Panc1 (cell line): ENCODE data around the gene SOX30. TPM values are rescaled to one million over a fixed set of nuclear protein-coding genes. Genes with fewer than 3 reads are reported as not detected.

Experiments used
- ATAC-seq: fragments of 200-7000 bp; cut with Tn5 transposase; 2 replicates; pipeline ENCODE4 v1.9.1; 2020; ENCODE audit warnings: mild to moderate bottlenecking, moderate library complexity
- BruUV-seq: library from RNA; stranded (reverse); fragments of 400-500 nt; replicated peaks from 2 replicates; lab custom pipeline; 2021; lab: Mats Ljungman, UMichigan
- CTCF ChIA-PET: fragments of 300-600 bp; sonication (Branson Sonifier 250); formaldehyde crosslinking; loops from one replicate; lab custom pipeline; 2022; ENCODE audit warnings: antibody characterized with exemption; lab: Charles Lee
- POLR2A ChIA-PET: fragments of 300-600 bp; sonication (Branson Sonifier 250); formaldehyde crosslinking; loops from one replicate; lab custom pipeline; 2022; ENCODE audit warnings: antibody characterized with exemption; lab: Charles Lee
- DNase-seq: peaks from one replicate; pipeline ENCODE4 v3.0.0-alpha.2; 2010; ENCODE audit warnings: low read depth, low spot score
- H3K27ac ChIP-seq: 2 replicates; pipeline ENCODE4 v1.5.1; 2011; ENCODE audit warnings: mild to moderate bottlenecking, low read length, inconsistent platforms
- H3K27me3 ChIP-seq: fragments of 200-500 bp; sonication (Bioruptor generic); 2 replicates; pipeline ENCODE4 v1.6.0; 2014; ENCODE audit warnings: low read length, inconsistent platforms; ENCODE audit not compliant: control insufficient read depth, insufficient read depth
- H3K36me3 ChIP-seq: fragments of 200-500 bp; sonication (Bioruptor generic); 2 replicates; pipeline ENCODE4 v1.5.1; 2014; ENCODE audit warnings: inconsistent platforms, mild to moderate bottlenecking, low read length, moderate library complexity; ENCODE audit not compliant: control insufficient read depth, insufficient read depth
- H3K4me1 ChIP-seq: 2 replicates; pipeline ENCODE4 v1.5.1; 2011; ENCODE audit warnings: inconsistent platforms, mild to moderate bottlenecking, low read length, moderate library complexity; ENCODE audit not compliant: control insufficient read depth, insufficient read depth
- H3K4me3 ChIP-seq, 2 experiments: 2 replicates each; pipeline ENCODE4 v1.5.1; 2011 to 2012; ENCODE audit warnings: low read depth in 2 of 2, low read length in 2 of 2, mild to moderate bottlenecking in 2 of 2, inconsistent platforms in 1 of 2, moderate library complexity in 1 of 2
- H3K9me3 ChIP-seq: fragments of 200-500 bp; sonication (Bioruptor generic); 2 replicates; pipeline ENCODE4 v1.5.1; 2014; ENCODE audit warnings: low read depth, mild to moderate bottlenecking, inconsistent platforms, low read length, moderate library complexity; ENCODE audit not compliant: control insufficient read depth, insufficient read depth
- POLR2AphosphoS5 ChIP-seq: IDR thresholded peaks from 2 replicates; pipeline ENCODE4 v1.6.1; 2012; ENCODE audit warnings: mild to moderate bottlenecking, low read depth, low read length, moderate library complexity
- SIN3A ChIP-seq: IDR thresholded peaks from 2 replicates; pipeline ENCODE4 v1.6.1; 2012; ENCODE audit warnings: low read depth, mild to moderate bottlenecking, low read length, moderate library complexity, borderline replicate concordance; ENCODE audit not compliant: insufficient read depth
- TCF7L2 ChIP-seq: IDR thresholded peaks from 2 replicates; pipeline ENCODE4 v1.6.1; 2011; ENCODE audit warnings: mild to moderate bottlenecking, low read depth, low read length, inconsistent platforms
- in situ Hi-C: cut with HindIII; loops from 2 replicates; pipeline ENCODE4 v1.10.0; 2016; ENCODE audit warnings: low sequenced_read_pairs, low pct_unique_long_range_greater_than_20kb
- intact Hi-C: fragments of 100-400 bp; cut with micrococcal nuclease; formaldehyde crosslinking; loops from one replicate; pipeline ENCODE4 v1.10.0; 2022; ENCODE audit not compliant: unreplicated experiment
- total RNA-seq: library from RNA; stranded (reverse); gene quantifications from one replicate; pipeline ENCODE4 v1.2.1, GENCODE V29; 2021; ENCODE audit not compliant: unreplicated experiment
- TF ChIP-seq, protein P1 (sequence below): fragments of 450-650 bp; IDR thresholded peaks from 2 replicates; pipeline ENCODE4 v1.5.1; 2017; ENCODE audit warnings: mild to moderate bottlenecking
- TF ChIP-seq, protein P2 (sequence below), 2 experiments: IDR thresholded peaks; 2 replicates each; pipeline ENCODE4 v1.6.1; 2011 to 2012; ENCODE audit warnings: low read depth in 2 of 2, control low read depth in 1 of 2, low read length in 1 of 2, mild to moderate bottlenecking in 1 of 2, moderate library complexity in 1 of 2; ENCODE audit not compliant: insufficient read depth in 1 of 2

Gene SOX30
- total RNA-seq, 1 experiment from 2014 or later, result not detected

DNA sequence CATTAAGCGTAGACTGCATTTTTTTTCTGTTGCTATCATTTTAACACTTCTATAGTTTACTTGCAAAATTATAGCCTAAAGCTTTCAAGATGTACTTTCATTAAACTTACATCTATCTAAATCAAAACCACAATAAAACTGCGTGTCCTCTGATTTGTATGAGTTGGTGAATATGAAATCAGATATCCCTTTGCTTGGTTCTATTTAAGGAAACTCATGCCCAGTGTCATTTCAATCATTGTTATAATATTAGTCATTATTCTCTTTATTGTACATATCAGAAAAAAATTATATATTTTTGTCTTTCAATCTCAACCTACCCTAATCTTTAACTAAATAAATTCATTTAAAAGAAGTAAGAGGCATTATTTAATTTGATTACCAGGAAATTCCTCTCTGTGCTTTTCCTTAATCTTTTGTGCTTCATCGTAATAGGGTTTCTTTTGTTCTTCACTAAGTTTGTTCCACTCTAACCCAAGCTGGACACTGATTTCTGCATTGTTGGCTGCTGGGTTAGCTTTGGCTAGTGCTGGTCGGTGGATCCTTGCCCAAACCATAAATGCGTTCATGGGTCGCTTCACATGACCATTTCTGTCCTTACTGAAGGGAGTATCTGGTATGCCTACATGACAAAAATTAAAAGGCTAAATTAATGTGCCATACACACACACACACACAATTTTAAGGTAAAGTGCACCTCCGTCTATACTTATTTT is 3.8 kb downstream of the SOX30 start:
- Histone ChIP-seq H3K4me3 (no peak overlapping the region), H3K27ac (no peak overlapping the region), H3K27me3 (no peaks in the 10 kb centered on the region), H3K36me3 (no peaks in the 10 kb centered on the region), H3K4me1 (no peaks in the 10 kb centered on the region), H3K9me3 (peaks cover 2% of the 10 kb centered on the region; the same call in 1 of the 2 replicates)
- CTCF ChIA-PET, result no interaction called here
- BruUV-seq, result no TSS peak
- POLR2A ChIA-PET, result no interaction called here
- DNase-seq, result no peak
- in situ Hi-C loops (no loop called here), intact Hi-C loops (no loop called here)
- TF ChIP-seq, protein P1, sequence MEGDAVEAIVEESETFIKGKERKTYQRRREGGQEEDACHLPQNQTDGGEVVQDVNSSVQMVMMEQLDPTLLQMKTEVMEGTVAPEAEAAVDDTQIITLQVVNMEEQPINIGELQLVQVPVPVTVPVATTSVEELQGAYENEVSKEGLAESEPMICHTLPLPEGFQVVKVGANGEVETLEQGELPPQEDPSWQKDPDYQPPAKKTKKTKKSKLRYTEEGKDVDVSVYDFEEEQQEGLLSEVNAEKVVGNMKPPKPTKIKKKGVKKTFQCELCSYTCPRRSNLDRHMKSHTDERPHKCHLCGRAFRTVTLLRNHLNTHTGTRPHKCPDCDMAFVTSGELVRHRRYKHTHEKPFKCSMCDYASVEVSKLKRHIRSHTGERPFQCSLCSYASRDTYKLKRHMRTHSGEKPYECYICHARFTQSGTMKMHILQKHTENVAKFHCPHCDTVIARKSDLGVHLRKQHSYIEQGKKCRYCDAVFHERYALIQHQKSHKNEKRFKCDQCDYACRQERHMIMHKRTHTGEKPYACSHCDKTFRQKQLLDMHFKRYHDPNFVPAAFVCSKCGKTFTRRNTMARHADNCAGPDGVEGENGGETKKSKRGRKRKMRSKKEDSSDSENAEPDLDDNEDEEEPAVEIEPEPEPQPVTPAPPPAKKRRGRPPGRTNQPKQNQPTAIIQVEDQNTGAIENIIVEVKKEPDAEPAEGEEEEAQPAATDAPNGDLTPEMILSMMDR, result no peak
- no peak for TF ChIP-seq POLR2AphosphoS5
- TF ChIP-seq, protein P2, sequence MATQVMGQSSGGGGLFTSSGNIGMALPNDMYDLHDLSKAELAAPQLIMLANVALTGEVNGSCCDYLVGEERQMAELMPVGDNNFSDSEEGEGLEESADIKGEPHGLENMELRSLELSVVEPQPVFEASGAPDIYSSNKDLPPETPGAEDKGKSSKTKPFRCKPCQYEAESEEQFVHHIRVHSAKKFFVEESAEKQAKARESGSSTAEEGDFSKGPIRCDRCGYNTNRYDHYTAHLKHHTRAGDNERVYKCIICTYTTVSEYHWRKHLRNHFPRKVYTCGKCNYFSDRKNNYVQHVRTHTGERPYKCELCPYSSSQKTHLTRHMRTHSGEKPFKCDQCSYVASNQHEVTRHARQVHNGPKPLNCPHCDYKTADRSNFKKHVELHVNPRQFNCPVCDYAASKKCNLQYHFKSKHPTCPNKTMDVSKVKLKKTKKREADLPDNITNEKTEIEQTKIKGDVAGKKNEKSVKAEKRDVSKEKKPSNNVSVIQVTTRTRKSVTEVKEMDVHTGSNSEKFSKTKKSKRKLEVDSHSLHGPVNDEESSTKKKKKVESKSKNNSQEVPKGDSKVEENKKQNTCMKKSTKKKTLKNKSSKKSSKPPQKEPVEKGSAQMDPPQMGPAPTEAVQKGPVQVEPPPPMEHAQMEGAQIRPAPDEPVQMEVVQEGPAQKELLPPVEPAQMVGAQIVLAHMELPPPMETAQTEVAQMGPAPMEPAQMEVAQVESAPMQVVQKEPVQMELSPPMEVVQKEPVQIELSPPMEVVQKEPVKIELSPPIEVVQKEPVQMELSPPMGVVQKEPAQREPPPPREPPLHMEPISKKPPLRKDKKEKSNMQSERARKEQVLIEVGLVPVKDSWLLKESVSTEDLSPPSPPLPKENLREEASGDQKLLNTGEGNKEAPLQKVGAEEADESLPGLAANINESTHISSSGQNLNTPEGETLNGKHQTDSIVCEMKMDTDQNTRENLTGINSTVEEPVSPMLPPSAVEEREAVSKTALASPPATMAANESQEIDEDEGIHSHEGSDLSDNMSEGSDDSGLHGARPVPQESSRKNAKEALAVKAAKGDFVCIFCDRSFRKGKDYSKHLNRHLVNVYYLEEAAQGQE (IDR thresholded peaks at IDR 0.05; ENCODE audit: insufficient read depth in 1 of 2, low read depth in 2 of 2, low read length in 1 of 2), result no peak
- ATAC-seq, result no peak

DNA sequence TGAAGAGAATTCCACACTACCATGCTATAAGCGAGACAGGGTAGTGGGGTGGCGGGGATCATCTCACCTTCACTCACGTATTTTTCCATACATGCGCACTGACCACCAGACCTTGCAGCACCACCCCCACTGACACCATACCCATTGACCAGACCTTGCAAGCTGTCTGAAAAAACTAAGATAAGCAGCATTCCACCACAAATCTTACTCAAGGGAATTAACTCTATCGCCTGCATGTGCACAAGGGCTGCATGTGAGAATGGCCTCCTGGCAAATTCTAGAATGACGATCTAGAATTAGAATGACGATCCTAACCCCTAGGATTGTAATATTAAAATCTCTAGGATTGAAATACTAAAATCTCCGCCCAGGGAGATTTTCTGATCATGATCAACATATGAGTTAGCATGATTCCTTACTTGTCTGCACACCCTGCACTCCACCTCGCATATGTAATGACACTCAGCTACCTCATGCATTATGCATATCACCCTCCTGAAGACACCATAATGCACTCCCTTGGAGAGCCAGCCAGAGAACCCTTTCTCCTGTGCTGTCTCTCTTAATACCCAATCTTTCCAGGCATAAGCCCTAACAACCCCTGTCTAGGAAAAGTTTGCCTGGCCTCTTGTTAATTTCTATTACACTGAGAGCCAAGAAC is 11.7 kb downstream of the SOX30 start:
- no peaks in the 10 kb centered on the region for H3K27me3 ChIP-seq
- no peaks in the 10 kb centered on the region for H3K9me3 ChIP-seq
- ATAC-seq (no peak), DNase-seq (no peak)
- ChIA-PET POLR2A (no interaction called here), CTCF (no interaction called here)
- in situ Hi-C loops, result no loop called here
- H3K4me1 ChIP-seq, result no peaks in the 10 kb centered on the region
- intact Hi-C loops, result no loop called here
- no peaks in the 10 kb centered on the region for H3K36me3 ChIP-seq
- no peak overlapping the region for H3K4me3 ChIP-seq
- no TSS peak for BruUV-seq
- no peak for TF ChIP-seq POLR2AphosphoS5
- TF ChIP-seq, protein P2 (IDR thresholded peaks at IDR 0.05; ENCODE audit: insufficient read depth in 1 of 2, low read depth in 2 of 2, low read length in 1 of 2), result no peak
- no peak for TF ChIP-seq TCF7L2
- no peak for TF ChIP-seq SIN3A
- TF ChIP-seq, protein P1, result no peak
- H3K27ac ChIP-seq, result no peak overlapping the region
